Bone marrow (tissue), 2 donors: ENCODE measurements around the gene TMED9.
"Not testable (repeated sequence)": the region's sequence is repeated elsewhere in the genome, so short reads cannot be mapped to it uniquely, and the experiment has no call there.

Experiments used
- DNase-seq, 2 donors: peaks; one replicate each; lab custom pipeline; 2025; lab: John Stamatoyannopoulos, UW

TMED9 gene

GRCh38 chr5:177592010-177592834 lies at the start of gene TMED9:
TMED9 (plus strand) TSS chr5:177592203; CDS start chr5:177592215, 12 bp downstream.
- DNase-seq: peak; percentile 33 to 45

- DNase-seq: no peak
Observed at GRCh38 chr5:177542816-177543465, 49.1 kb upstream of the TMED9 start.

DNA sequence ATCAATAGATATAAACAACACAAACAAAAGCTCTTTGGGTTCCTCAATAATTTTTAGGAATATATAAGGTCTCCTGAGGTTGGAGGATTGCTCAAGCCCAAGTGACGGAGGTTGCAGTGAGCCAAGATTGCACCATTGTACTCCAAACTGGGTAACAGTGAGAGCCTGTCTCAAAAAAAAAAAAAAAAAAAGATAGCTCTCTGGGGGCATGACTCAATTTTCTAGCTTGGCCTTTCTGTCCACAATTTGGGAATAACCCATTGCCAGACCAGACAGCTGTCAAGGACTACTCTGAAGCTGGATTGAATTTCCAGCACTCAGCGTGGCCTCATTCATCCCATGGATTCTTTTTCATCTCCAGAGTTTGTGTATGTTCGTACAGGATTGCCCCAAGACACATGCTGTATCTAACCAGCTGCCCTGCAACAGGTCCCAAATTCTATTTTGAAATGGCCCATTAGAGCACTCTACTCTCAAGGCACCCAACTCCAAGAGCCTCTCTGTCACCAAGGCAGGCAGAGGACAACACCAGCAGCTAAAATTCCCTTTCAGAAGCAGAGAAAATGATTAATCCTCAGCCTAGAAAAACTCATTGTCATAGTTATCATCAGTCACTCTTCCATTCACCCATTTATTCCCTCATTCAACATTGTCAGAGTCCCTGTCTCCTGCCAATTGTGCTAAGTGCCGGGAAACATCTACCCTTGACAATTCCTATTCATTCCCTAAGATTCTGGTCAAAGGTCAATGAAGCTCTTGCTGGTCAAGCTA lies 46.3 kb upstream of the TMED9 start:
- DNase-seq: peak in 1 of 2 donors; percentile 11

- DNase-seq: peak in 1 of 2 donors; percentile 8
Observed at GRCh38 chr5:177546258-177546741, 45.7 kb upstream of the TMED9 start.

GRCh38 chr5:177547736-177548135 lies 44.3 kb upstream of the TMED9 start:
- DNase-seq: no peak

GRCh38 chr5:177548495-177548894 lies 43.5 kb upstream of the TMED9 start:
- no peak for DNase-seq

DNA sequence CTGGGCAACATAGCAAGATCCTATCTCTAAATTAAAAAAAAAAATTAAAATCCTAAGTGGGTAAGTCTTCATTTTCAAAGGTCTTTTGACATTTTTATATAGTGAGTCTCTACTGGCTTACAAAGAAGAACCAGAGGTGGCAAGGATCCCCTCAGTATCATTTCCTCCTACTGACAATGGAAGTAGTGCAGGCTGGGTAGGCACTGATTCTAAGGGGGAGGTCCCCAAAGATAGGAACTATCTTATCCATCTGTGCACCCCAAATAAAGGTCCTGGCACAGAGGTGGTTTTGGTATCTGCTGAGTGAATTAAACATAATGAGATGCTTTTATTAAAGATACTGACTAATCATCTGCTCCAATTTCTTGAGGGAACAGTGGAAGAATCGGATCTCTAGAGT lies 41.9 kb upstream of the TMED9 start:
- DNase-seq: no peak

DNA sequence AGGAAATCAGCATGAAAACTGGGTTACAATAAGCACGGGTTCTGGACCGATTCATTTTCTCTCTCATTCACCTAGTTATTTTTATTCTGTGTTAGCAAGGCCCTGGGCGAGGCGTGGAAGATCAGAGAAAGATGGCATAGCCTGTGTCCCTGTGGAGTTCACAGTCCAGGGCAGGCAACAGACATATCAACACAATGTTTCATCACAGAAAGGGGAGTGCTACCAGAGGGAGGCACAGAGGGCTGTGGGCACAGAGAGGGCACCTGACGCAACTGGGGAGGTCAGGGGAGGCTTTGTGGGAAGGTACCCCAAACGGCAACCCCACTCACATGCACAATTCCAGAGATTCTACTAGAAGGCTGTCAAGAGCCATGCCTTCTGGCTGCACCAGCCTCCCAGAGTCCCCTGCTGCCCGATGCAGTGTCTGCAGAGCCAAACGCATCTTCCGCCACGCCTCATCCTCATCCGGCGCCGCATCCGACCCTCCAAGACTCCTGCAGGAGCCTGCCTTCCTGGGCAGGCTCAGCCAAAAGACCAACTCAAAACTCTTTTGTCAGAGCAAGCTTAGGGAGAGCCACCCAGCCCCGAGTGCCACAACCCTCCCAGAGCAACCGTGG lies 39.1 kb upstream of the TMED9 start:
- DNase-seq: no peak

GRCh38 chr5:177553671-177554429 lies 38.2 kb upstream of the TMED9 start:
- peak in 1 of 2 donors; percentile 31 for DNase-seq

DNA sequence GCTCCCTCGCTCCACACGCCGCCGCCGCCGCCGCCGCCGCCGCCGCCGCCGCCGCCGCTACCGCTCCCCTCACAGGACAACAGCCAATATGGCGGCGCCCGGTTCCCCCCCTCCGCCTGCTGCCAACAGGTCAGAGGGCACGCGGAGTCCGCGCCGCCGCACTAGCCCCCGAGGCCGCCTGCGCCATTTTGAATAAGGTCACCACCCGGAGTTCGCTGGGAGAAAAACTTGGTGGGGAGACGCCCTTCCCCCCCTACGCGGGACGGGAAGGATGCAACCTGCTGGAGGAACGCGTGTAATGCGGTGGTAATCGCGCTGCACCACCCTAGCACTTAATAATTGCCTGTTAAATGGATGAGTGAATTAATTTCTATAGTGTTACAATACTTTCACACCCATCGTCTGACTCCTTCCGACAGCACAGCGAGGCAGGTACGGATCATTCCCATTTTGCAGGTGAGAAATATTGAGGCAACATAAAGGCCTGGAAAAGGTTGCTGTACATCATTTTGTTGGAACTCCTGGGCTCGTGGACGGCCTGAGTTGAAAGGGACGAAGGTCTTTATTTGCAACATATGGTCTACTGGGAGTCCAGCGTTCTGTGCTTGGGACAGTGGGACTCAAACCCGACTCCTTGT lies 37.4 kb upstream of the TMED9 start, which contains the start of gene FAM193B:
Gene FAM193B (minus strand): TSS at position 90 of the 638 bp plus-strand sequence. CDS start 105 bp downstream, outside the sequence.
- peak; percentile 80 to 84 for DNase-seq

- DNase-seq: no peak
Observed at GRCh38 chr5:177555228-177555627, 36.8 kb upstream of the TMED9 start.

GRCh38 chr5:177555665-177556064 lies 36.3 kb upstream of the TMED9 start:
- DNase-seq: no peak

DNA sequence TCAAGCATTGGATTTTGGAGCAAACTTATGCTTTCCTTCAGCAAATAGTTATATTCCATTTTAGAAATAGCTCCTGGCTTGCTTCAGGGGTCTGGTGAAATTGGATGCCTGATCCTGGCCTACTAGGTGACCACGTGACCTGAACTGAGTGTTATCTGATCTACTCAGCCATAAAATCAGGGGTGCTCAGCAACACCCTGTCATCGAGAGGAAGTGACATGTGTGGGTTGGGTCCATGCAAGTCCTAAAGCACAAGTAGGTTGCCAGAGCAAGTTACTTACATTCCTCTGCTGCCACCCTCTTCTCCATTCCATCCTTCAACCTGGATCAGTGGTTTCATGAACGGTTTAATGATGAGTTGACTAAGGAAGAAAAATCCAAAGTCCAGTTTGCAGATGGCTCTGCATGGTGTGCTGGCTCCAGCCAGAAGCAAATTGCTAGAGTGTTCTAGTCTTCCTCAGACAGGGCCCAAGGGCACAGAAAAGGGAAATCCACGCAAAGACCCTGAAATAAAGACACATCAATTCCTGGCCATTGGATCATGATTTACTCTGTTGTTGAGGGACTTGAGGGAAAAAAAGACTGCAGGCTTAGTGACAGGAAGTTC lies 34.9 kb upstream of the TMED9 start:
- DNase-seq: peak in 1 of 2 donors; percentile 23

DNA sequence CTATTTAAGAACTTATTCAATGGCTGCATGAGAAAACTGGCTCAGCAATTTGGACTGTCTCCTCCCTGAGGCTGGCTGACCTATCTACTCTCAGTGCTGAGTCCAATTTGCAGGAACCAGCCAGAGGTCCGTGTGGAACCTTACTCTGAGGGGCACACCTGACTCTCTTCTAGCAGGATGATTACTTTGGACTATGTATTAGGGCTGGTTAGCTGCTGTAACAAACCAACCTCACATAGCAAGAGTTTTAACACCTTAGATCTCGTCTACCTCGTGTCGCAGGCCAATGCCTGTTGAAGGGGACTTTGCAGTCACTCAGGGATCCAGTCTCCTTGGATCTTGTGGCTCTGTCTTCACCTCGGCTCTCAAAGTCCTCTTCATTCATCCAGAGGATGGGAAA lies 34.2 kb upstream of the TMED9 start:
- no peak for DNase-seq

- not testable (repeated sequence) for DNase-seq
Observed at GRCh38 chr5:177559446-177559941, 32.5 kb upstream of the TMED9 start.

GRCh38 chr5:177565046-177565445 lies 27.0 kb upstream of the TMED9 start:
- no peak for DNase-seq

- no peak for DNase-seq
Observed at GRCh38 chr5:177568326-177568725, 23.7 kb upstream of the TMED9 start.

DNA sequence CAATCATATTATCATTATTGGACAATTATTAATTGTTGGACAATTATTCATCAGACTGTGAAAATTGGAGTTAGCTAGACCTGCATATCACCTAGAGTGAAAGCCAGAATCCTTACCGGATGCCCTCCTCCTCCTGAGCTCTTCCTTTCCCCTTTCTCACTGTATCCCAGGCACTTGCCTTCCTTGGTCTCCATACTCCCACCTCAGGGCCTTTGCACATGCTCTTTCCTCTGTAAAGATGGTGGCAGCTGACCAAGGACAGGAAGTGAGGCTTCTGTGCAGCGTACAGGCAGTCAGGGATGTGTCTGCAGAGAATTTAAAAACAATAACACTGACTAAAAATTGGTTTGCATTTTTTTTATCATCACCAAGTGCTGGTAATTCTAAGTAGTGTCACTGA lies 22.1 kb upstream of the TMED9 start:
- no peak for DNase-seq

DNA sequence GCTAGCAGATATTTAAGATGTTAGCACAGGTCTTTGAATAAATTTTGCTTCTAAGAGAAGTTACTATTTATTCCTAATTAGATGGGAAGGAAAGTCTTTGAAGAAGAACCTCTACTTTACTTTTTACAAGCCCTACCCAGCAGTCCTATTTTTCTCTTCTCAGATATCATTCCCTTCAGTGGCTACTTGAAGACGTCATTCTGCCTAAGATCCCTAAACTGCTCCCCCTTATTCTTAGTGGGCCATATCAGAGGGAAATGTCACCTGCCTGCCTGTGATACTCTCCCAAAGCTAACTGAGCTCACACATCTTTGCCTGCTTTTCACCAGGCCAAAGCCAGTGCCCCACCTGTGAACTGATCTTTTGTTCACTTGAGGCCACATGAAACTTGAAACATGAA lies 16.5 kb upstream of the TMED9 start:
- DNase-seq: no peak

GRCh38 chr5:177576169-177576568 lies 15.8 kb upstream of the TMED9 start:
- no peak for DNase-seq
